ENCODE measurements around the gene CRACR2B. TPM values are rescaled to one million over a fixed set of nuclear protein-coding genes. Genes with fewer than 3 reads are reported as not detected.

Gene CRACR2B
- total and polyA plus RNA-seq, 2 of the 13 experiments (the other 11 are each of a cell fraction or from before 2014, with no cell fraction given), result 14.9 to 21.0 TPM

GRCh38 chr11:810040-810567, 17.6 kb upstream of the CRACR2B start (continued):
- TF ChIP-seq MXD3 (CRISPR knock-in tag; IDR thresholded peaks at IDR 0.05) (peak; percentile 26; the same call in 1 of the 2 replicates), NFKB2 (CRISPR knock-in tag; IDR thresholded peaks at IDR 0.05; ENCODE audit: borderline replicate concordance) (0 out of 2 replicates have a peak, but pooled peaks have one; percentile 8), ZUFSP (CRISPR knock-in tag; IDR thresholded peaks at IDR 0.05; ENCODE audit: borderline replicate concordance) (no peak), ZNF318 (CRISPR knock-in tag; IDR thresholded peaks at IDR 0.05) (no peak), DMAP1 (CRISPR knock-in tag; IDR thresholded peaks at IDR 0.05) (no peak), CBX5 (CRISPR knock-in tag; IDR thresholded peaks at IDR 0.05; ENCODE audit: borderline replicate concordance) (no peak), ZBTB39 (CRISPR knock-in tag; IDR thresholded peaks at IDR 0.05) (peak; percentile 82; the same call in 1 of the 2 replicates), ZC3H4 (CRISPR knock-in tag; IDR thresholded peaks at IDR 0.05; ENCODE audit: borderline replicate concordance) (no peak), ZNF225 (CRISPR knock-in tag; IDR thresholded peaks at IDR 0.05) (0 out of 2 replicates have a peak, but pooled peaks have one; percentile 40), ASH2L (IDR thresholded peaks at IDR 0.05; ENCODE audit: insufficient read length, low read depth, low read length) (peak; percentile 51), ZNF883 (CRISPR knock-in tag; IDR thresholded peaks at IDR 0.05; ENCODE audit: not compliant biosample characterization) (no peak), ZBTB7A (CRISPR knock-in tag; IDR thresholded peaks at IDR 0.05) (peak; percentile 58; the same call in 1 of the 2 replicates), ZIK1 (CRISPR knock-in tag; IDR thresholded peaks at IDR 0.05; ENCODE audit: borderline replicate concordance, low read depth) (no peak), HOXA7 (CRISPR knock-in tag; IDR thresholded peaks at IDR 0.05) (no peak), ZNF441 (CRISPR knock-in tag; IDR thresholded peaks at IDR 0.05; ENCODE audit: borderline replicate concordance) (peak; percentile 67; the same call in 1 of the 2 replicates), SPEN (CRISPR knock-in tag; IDR thresholded peaks at IDR 0.05; ENCODE audit: low read depth) (no peak), KDM5A (IDR thresholded peaks at IDR 0.05; ENCODE audit: borderline replicate concordance, low read length) (peak; percentile 40)

Measured in HepG2 (cell line).